ENCODE data around the gene ACACB. TPM values are rescaled to one million over a fixed set of nuclear protein-coding genes. Genes with fewer than 3 reads are reported as not detected.

Gene ACACB
- polyA plus RNA-seq, 2 of the 4 experiments (the other 2 are of a cell fraction) = 6.8 to 7.6 TPM

- TF ChIP-seq, protein P1, sequence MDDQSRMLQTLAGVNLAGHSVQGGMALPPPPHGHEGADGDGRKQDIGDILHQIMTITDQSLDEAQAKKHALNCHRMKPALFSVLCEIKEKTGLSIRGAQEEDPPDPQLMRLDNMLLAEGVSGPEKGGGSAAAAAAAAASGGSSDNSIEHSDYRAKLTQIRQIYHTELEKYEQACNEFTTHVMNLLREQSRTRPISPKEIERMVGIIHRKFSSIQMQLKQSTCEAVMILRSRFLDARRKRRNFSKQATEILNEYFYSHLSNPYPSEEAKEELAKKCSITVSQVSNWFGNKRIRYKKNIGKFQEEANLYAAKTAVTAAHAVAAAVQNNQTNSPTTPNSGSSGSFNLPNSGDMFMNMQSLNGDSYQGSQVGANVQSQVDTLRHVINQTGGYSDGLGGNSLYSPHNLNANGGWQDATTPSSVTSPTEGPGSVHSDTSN (IDR thresholded peaks at IDR 0.05) = 0 out of 2 replicates have a peak, but pooled peaks have one; percentile 14
- TF ChIP-seq ZNF302 (CRISPR knock-in tag; IDR thresholded peaks at IDR 0.05) (no peak), FOSL2 (IDR thresholded peaks at IDR 0.05) (no peak), FOSL2 (CRISPR knock-in tag; IDR thresholded peaks at IDR 0.05) (no peak), ATOH8 (CRISPR knock-in tag; IDR thresholded peaks at IDR 0.05; ENCODE audit: low read depth) (no peak), HMGXB4 (CRISPR knock-in tag; IDR thresholded peaks at IDR 0.05; ENCODE audit: borderline replicate concordance) (no peak), ZFP36 (IDR thresholded peaks at IDR 0.05; ENCODE audit: borderline replicate concordance, partially characterized antibody) (no peak), POLR2AphosphoS2 (conservative IDR thresholded peaks at IDR 0.05; ENCODE audit: low read length) (no peak), HEYL (CRISPR knock-in tag; IDR thresholded peaks at IDR 0.05) (no peak), TP53 (CRISPR knock-in tag; IDR thresholded peaks at IDR 0.05) (no peak), KDM1A (IDR thresholded peaks at IDR 0.05; ENCODE audit: low read depth) (peak; percentile 50; the same call in 1 of the 2 replicates), KDM5A (IDR thresholded peaks at IDR 0.05) (peak; percentile 82), BCL3 (IDR thresholded peaks at IDR 0.05) (0 out of 3 replicates have a peak, but pooled peaks have one; percentile 33), MYC (IDR thresholded peaks at IDR 0.05; ENCODE audit: borderline replicate concordance, low read length) (peak; percentile 76; the same call in 1 of the 2 replicates), HES2 (IDR thresholded peaks at IDR 0.05) (no peak), EP300 (IDR thresholded peaks at IDR 0.05) (no peak), ESRRA (IDR thresholded peaks at IDR 0.05; ENCODE audit: borderline replicate concordance, low read length) (no peak), CTCF (IDR thresholded peaks at IDR 0.05) (no peak), NFE2L2 (conservative IDR thresholded peaks at IDR 0.05; ENCODE audit: low read length) (no peak), CBX8 (IDR thresholded peaks at IDR 0.05) (no peak), E2F6 (IDR thresholded peaks at IDR 0.05; ENCODE audit: borderline replicate concordance, low read depth) (peak; percentile 86), NPAS2 (CRISPR knock-in tag; IDR thresholded peaks at IDR 0.05; ENCODE audit: borderline replicate concordance) (no peak)
Observed at GRCh38 chr12:109097435-109098182, 18.8 kb upstream of the ACACB start, which contains the start of gene UNG (continued).
